Heart left ventricle (tissue), 13 donors: Measurements from ENCODE around the gene TSHZ1.

Source experiments
- CTCF ChIP-seq, 12 donors: fragments of 200-600 bp; sonication (generic) in 4 of 12; IDR thresholded peaks; one replicate each; pipeline versions ENCODE4 v1.5.0 to v1.8.0; 2018 to 2022; ENCODE audit warnings: antibody characterized with exemption in 12 of 12, mild to moderate bottlenecking in 5 of 12
- POLR2A ChIP-seq, 2 donors: fragments of 450-650 bp; IDR thresholded peaks; one replicate each; pipeline ENCODE4 v1.6.1; 2017; ENCODE audit warnings: antibody characterized with exemption in 2 of 2, mild to moderate bottlenecking in 2 of 2, moderate library complexity in 2 of 2
- donor health status: ischemic (EF 13 %, LVEDD 7.1; RV severe dilation, severe dysfunction).
- donor health status: DM: no; HTN: yes; CAD: no.
- donor health status: DM: no; HTN: no; CAD: no.
- donor health status: ischemic (EF 25% LVEDD 6.9; RV normal size, moderate dysfunction).
- donor health status: ischemic (EF 25% LVEDD 5.7; RV mildly dilated, moderate dysfunction).
- donor health status: ischemic (EF 35%, LVEDD 5.7; RV mildly dilated, moderate dysfunction).
- donor health status: nonischemic (EF 11% LVEDD 7.7; RV severe dilation, severe dysfunction).
- donor health status: DM: yes; HTN: yes; CAD: no.
- donor health status: PGD.
- donor health status: ischemic (EF 29% LVEDD 5.4; RV normal size, mild dysfunction).
- donor health status: nonischemic (EF 23%, LVEDD 6.1; RV moderate dilation, normal function).

DNA sequence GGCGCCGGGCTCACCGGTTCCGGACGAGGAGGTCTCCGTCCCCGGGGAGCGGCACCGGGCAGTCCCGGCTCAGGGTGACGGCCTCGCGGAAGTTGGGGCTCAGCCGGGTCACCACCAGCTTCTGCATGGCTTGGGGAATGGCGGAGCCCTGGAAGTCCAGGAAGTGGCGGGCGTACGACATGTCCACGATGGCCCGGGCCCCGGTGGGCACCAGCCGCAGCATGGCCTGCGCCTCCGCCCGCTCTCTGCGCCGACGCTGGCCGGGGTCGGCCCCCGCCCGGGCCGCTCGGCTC lies 1.8 kb upstream of the TSHZ1 start:
- TF ChIP-seq POLR2A (IDR thresholded peaks at IDR 0.05) (peak in 1 of 2 donors; percentile 33), CTCF (IDR thresholded peaks at IDR 0.05) (no peak)
